GM19438 (cell line): ENCODE results near the gene ZBTB7B.

Experiments
- ATAC-seq: cut with Tn5 transposase; IDR thresholded peaks from one replicate; pipeline ENCODE4 v1.9.1; 2021; ENCODE audit warnings: low read depth; ENCODE audit not compliant: unreplicated experiment

ZBTB7B gene

DNA sequence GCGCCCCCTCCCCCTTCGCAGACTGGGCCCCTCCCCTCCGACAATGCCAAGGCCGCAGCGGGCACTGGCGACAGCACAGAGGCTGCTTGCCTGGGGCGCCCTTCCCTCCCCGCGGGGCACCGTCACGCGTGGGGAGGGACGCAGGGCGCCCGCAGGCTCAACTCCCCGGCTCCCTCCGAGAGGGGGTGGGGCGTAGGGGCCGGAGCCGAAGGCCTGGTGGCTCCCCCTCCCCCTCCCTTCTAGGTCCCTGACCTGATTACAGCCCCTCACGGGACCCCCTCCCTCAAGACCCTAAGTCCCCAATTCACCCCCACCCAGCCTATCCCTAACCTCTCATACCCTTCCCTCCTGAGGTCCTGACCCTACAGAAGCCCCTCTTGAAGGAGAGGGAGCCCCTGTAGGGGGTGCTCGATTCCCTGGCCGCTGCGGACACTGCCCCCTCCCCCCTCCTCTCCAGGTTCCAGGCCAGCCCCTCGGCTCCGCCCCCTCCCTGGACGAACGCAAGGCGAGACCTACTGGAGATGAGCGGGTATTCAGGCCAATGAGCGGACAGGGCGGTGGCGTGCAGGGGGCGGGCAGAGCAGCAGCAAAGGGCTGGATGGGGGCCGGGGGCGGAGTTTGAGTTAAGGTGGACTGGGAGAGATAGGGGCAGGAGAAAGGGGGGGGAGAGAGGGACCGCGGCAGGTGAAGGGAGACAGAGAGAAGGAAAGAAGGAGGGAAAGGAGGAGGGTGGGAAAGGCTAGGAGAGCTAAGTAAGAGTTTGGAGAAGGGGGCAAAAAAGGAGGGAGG is 733 bp upstream of the ZBTB7B start:
- peak; percentile 31 for ATAC-seq

DNA sequence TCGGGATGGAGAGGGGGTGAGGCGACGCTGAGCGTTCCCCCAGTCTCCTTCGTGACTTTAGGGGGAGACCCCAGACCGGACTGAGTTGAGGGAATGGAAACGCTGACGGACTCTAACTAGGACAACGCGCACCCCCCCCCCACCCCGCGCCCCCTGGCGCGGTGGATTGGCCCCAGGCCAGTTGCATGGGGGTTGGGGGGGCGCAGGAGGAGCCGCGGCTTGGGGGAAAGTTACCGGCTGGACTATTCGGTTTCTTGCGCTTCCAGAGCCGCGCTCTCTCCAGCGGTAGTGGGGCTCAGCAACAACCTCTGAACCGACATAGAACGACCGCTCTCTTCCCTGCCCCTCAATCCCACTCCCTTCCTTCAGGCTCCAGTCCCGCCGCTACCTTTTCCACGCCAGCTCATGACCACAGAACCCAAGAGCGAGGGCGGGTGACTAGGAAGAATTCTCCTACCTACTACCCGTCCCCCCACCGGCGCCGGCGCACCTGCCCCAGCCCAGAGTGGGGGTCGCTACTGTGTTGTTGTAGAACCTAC is 694 bp downstream of the ZBTB7B start:
- ATAC-seq, result no peak

DNA sequence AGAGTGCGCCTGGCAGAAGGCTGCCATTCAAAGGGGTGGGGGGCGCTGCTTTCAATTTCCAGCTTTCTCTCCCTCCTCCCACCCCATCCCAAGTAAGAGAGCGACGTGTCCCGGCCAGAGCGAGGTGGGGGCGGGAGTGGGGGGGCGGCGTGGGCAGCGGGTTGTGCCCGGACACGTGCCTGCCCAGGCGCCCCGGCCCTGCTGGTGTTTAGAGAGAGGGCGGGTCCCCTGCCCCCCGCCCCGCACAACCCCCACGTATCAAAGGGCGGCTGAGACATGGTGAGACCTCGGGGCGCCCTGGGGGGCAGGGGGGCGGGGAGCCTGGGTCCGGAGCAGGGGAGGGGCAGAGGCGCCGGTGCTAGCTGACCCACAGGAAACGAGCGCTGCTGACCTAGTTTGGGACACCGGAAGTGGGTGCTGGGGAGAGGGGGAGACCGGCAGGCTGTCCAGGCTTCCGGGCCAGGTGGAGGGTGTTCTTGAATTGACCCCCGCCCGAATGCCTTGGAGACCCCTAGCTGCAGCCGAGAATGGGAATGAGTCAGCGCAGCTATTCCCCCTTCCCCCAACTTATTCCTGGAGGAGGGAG is 1.3 kb downstream of the ZBTB7B start:
- ATAC-seq, result no peak

DNA sequence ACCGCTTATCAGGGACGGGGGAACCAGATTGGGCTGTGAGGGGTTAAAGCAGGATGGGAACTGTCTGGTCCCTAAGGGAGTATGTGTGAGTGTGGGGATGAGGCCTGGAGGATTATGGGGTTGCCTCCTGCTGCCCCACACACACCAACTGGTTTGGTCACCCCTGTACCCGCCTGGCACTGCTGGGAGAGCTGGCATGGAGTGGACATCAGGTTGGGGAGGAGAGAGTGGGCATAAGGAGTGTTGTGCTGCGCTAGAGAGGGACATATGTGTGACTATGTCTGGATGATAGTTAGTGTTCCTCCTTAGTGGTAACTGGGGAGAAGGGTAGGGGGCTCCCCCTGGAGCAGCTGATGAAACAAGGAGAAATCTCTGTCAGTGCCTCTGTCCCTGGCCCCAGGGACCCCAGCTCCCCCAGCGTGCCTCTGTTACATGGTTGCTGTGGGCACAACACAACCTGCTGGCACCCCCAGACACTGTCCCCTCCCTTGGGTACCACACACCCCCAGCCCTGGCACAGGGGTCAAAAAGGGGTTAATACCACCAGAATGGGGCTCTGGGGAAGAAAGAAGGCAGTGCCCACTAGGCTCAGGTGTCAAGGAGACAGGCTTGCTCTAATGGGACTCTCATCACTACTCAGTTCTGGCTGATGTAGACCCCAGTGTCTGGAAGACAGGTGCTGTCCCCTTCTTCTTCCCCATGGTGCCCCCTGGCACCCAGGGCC is 1.9 kb downstream of the ZBTB7B start:
- ATAC-seq, result no peak

DNA sequence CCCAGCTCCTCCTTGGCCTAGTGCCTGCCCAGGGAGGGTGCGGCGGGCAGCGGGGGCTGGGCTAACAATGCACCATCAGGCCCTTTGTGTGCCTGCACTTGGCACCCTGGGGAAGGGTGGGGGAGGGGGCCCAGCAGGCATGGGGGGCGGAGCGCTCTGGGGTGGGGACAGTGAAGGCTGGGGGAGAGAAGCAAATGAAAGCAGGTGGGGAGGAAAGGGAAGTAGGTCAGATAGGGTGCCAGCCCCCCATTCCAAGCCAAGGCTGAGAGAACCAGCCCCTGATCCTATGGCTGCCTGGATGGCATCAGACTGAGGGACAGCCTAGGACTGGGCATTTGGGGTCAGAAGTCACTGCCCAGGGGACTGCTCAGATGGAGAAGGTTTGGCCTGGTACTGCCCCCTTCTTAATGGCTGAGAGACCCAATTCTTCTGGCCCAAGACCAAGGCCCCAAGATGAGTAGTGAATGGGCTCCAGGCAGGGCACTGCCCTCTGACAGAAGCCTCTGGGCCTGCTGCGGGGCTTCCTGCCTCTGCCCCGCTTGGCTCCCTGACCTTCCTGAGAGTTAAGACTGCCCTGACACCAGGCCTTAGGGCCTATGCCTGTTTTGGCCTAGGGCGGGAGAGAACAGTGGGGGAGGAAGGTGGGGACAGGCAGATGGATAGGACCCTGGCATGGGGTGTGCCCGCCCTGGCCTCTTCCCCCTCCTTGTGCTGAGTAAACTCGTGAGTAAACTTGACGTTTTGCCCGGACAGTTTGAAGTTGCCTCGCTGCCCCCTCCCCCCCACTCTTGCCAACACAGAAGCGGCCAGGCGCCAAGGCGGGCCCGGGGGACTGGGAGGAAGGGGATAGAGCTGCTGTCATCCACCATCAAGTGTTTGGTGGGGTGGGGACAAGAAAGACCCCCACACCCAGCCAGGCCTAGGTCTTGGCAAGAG is 2.7 kb downstream of the ZBTB7B start:
- no peak for ATAC-seq

DNA sequence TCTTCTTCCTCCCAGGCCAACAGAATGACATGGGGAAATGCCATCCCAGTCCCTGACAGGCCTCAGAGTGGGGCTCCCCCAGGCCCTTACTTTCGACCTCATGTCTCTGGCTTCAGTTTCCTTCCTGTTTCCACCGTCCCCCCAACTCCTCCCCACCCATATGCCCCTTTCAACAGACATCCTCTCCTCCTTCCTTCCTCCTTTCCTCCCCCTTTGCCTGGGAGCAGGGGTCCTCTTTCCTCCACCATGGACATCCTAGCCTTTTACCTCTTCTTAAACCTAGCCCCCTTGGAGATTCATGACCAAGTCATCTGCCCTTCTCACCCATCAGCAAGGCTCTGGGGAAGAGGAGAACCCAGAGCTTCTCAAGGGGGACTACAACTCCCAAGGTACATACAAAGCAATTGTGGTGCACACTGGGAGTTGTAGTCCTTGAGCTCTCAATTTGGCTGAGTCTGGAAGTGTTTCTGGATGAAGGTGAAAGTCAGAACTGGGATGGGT is 4.0 kb downstream of the ZBTB7B start:
- no peak for ATAC-seq

DNA sequence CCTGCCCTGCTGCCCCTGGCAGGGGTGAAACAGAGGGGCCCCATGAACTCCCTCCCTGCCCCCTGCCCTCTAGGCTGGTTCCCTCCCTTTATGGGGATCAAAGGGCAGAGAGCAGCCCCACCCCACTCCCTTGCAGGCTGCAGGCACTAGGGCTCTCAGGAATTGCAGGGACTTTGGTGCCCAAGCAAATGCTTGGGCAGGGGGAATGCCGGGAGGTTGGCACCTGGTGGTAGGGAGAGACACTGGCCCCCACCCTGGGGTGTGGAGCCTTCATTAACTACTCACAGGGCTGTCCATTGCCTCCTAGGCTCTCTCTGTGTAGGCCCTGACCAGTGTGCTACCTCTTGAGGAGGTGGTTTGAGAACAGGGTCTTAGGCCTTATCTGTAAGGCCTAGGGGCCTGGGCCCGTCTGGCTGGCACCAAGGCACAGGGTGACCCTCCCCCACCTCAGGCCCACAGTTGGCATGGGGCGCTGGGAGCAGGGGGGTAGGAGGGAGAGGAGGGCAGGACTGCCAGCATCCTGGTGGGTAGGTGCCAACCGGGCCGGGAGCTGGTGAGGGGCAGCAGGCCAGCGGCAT is 4.7 kb downstream of the ZBTB7B start:
- ATAC-seq, result no peak

DNA sequence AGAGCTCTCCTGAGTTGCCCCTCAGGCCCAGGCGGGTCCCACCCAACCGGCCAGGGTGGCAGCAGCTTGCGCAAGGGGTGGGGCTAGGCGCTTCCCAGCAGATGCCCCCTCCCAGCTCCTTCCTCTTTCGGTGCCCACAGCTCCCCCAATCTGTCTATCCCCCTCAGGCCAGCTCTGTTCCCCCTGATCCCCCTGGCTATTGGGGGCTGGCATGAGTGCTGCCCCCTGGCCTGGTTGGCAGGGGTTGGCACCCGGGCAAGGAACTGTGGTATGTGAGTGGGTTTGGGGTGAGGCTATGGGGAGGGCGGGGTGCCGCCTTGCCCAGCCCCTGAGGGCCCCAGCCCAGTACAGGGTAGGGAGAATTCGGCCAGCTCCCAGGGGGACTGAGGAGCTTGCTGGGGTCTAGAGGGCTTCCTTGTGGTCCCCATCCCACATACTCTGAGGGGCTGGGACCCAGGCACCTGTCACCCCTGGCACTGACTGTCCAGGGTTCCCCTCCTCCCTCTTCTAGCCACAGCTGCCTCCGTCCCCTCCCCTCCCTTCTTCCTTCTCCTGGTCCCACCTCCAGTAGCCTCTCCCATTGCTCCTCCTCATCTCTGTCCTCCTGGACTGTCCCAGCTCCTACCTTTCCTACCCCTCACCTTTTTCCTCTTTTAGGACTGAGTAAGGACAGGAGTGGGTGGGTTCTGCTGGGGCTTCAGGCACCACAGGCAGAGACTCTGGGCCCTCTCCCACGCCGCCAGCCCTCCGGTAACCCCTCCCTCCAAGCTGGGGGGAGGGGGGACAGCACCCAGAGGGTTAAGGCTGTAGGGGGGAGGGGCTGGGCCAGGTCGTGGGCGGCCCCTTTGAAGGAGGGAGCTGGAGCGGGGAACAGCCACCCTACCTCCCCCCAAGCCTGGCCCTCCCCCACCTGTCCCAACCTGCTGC is 5.7 kb downstream of the ZBTB7B start:
- ATAC-seq, result no peak

DNA sequence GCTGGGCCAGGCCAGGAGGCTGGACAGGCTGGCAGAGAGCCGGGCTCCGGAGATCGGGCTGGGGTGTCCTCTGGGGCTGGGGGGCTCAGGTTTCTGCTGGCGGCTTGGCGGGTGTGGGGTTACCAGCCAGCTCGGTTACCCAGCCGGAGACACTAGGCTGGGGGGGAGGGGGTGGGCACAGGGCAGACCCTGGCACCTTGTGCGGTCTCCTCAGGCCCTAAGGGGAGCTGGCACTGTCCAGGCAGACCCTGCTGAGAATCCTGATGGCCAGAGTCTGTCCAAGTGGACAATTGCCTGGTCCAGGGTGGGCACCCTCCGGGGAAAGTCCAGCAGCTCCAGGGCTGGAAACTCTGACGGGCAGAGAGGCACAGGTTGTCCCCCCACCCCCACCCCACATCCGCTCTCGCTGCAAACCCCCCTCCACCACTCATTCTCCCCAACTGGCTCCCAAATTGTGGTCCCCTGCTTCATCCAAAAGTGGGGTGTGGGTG is 6.7 kb downstream of the ZBTB7B start:
- ATAC-seq, result no peak

DNA sequence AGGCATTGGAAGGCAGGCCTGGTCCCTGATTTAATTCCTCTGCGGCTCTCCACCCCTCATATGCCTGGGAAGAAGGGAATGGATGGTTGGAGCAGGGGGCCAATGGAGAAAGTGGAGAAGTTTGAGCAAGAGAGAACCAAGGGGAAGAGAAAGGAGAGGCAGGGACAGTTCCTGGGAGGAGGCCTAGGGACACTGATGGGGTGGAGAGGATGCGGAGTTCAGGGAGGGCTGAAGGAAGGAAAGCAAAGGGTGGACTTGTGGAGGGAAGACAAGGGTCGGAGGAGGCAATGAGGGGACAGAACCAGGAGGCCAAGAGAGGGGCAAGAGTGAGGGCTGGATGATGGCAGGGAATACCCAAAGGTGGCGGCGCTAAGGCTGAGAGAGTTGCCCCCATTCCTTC is 7.1 kb downstream of the ZBTB7B start:
- no peak for ATAC-seq

DNA sequence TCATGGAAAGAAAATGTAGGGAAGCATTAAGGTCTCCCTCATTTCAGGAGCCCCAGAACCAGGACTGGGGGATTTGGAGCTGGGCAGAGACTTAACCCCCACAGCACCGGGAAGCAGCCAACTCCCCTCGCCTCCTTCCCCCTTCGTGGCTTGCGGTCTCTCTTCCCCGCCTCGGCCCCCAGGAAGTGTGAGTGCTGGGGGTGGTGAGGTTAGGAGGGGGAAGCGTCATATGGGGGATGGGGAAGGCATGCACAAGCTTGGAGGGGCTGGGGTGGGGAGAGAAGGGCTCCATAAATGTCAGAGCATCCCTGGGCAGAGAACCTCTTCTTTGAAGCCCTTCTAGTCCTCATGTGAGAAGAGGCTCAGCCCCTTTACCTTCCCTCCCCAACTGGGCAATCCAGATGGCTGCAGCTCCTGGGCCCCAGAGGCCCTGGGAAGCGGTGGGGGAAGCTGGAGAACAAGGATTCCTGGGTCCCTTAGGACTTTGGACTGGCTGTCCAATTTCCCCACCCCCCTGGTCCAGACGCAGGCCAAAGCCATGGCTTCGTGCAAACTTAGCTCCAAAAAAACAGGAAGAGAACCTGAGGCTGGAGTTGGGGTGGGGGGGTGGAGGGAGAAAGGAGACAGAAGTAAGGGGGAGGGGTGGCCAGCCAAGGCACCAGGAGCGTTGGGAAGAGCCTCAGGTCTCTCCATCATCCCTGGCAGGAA is 7.8 kb downstream of the ZBTB7B start:
- no peak for ATAC-seq

DNA sequence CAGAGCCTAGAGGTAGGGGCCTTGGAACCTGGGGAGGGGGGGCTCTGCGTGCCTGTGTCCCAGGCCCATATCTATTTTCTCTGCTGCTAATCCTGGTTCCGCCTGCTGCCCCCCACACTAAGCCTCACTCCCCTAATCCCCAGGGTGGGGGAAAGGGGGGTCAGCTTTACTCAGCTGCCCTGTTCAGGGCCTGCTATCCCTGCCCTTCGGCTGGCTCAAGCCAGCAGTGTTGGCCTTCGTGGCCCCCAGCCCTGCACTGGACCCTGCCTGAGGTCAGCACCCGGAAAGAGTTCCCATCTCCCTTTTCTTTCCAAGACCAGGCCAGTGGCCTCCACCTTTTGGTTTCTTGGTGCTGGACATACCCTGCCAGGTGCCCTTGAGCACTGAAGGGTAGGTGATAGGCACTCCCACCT is 8.4 kb downstream of the ZBTB7B start:
- ATAC-seq, result no peak

DNA sequence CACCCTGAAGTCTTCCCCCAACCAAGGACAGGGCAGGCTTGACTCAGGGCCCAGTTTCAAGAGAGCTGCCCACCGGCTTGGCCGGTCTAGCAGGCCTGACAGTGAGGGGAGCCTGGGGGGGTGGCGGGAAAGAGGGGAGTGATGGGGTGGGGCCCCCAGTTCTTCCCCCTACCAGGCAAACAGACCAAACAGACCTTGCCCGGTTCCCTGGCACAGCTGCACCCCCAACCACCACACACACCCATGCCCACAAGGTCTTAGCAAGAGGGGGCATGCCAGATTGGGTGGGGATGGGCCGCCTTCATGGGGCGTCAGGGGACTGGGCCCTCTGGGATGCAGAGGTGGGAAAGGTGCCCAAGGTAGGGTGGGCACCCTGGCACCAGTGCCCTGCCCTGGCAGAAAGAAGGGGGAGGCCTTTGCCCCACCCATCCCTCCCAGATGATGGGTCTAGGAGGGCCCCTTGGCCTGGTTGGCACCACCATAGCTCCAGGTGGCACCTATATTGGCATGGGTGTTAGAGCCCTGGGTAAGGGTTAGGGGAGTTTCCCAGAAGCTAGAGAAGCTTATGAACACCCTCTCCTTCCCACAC is 8.9 kb downstream of the ZBTB7B start:
- no peak for ATAC-seq

DNA sequence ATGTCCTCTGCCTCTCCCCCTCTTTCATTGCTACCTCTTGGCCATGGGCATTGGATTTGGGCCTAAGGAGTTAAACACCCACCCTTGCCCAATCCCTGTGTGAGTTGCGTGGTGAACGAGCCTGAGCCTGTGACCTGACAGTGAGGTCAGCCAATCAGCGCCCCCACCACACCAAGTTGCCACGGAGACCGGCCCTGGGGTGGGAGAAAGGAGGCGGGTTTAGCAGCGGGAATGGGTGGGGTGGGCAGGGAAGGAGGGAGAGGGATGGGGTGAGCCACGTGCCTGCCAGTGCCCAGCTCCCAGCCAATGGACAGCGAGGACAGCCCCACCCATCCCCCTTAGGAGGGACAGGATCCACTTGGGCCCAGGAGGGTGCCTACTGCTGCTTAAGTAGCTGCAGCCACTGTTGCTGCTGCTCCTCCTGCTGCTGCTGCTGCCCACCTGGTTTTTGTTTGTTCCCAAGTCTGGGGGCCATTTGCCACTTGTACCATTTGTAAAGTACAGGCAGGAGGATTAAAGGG is 9.5 kb downstream of the ZBTB7B start:
- ATAC-seq, result no peak

DNA sequence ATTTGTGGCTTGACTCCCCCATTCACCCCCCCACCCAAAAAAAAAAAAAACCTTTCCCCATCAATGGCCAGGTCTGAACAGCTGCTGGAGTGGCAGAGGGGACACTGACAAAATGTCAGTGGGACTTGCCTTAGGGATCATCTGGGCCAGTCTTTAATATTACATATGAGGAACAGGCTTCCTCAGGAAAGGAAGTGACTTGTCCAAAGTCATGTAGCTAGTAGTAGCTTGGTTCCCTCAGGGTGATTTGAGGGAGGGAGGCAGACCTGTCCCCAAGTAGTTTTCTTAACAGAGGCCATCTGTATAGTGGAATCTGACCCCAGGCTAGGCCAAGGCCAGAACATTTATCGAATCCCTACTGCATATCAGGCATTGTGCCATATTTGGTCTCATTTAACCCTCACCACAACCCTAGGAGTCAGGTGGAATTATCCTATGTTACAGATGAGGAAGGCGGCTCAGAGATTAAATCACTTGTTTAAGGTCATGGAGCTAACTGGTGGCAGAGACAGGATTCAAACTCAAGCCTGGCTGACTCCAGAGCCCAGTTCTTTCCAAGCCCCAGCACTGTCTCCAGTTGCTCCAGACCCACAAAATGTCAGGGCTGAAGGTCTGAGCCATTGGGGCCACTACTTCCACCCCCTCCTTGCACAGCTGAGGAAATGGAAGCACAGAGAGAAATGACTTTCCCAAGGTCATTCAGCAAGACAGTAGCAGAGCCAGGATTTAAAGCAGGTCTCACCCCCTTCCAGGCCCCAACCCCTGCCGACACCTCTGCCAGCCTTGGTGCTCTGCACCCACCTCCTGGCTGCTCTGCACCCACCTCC is 10.4 kb downstream of the ZBTB7B start:
- no peak for ATAC-seq

DNA sequence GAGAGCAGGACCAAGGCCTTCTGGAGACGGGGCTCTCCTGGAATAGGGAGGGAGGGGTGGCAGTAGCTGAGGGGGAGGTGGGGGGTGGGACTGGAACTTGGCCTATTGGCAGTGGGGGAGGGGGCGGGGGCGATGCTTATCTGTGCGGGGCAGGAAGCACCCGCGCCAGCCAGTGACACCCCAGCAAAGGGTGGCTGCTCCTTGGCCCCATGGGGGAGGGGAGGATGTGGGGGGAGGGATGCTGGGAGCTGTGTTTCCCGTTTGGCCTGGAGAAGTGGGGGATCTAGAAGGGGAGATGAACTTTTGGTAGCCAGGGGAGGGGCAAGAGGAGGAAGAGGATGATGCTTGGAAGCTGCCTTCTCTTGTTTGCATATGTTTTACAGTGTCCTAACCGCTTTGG is 11.0 kb downstream of the ZBTB7B start:
- no peak for ATAC-seq
